Smooth muscle cell (in vitro differentiated cells): ENCODE results near the gene PAIP2. TPM values are rescaled to one million over a fixed set of nuclear protein-coding genes. Genes with fewer than 3 reads are reported as not detected.

ENCODE experiments used
- DNase-seq: peaks from one replicate; lab custom pipeline; 2025; ENCODE audit not compliant: unreplicated experiment; lab: John Stamatoyannopoulos, UW
- H2AFZ ChIP-seq: fragments of 200-600 bp; sonication (generic); 2 replicates; pipeline ENCODE4 v1.6.0; 2016; ENCODE audit warnings: antibody characterized with exemption, low read depth, mild to moderate bottlenecking
- H3F3A ChIP-seq: fragments of 200-600 bp; sonication (generic); 2 replicates; pipeline ENCODE4 v1.6.0; 2017; ENCODE audit warnings: antibody characterized with exemption, low read depth
- H3K27ac ChIP-seq: fragments of 200-600 bp; sonication (generic); 2 replicates; pipeline ENCODE4 v1.5.1; 2016; ENCODE audit warnings: low read depth, mild to moderate bottlenecking
- H3K27me3 ChIP-seq: fragments of 200-600 bp; sonication (generic); 2 replicates; pipeline ENCODE4 v1.6.1; 2016; ENCODE audit warnings: low read depth, mild to moderate bottlenecking
- H3K36me3 ChIP-seq: fragments of 200-600 bp; sonication (generic); 2 replicates; pipeline ENCODE4 v1.5.1; 2016; ENCODE audit warnings: low read depth
- H3K4me1 ChIP-seq: fragments of 200-600 bp; sonication (generic); 2 replicates; pipeline ENCODE4 v1.5.1; 2016; ENCODE audit warnings: low read depth
- H3K4me2 ChIP-seq: fragments of 200-600 bp; sonication (generic); 2 replicates; pipeline ENCODE4 v1.6.0; 2016; ENCODE audit warnings: mild to moderate bottlenecking
- H3K4me3 ChIP-seq: fragments of 200-600 bp; sonication (generic); 2 replicates; pipeline ENCODE4 v1.5.1; 2016; ENCODE audit warnings: mild to moderate bottlenecking
- H3K79me2 ChIP-seq: fragments of 200-600 bp; sonication (generic); 2 replicates; pipeline ENCODE4 v1.6.0; 2016; ENCODE audit warnings: low read depth, mild to moderate bottlenecking
- H3K9ac ChIP-seq: fragments of 200-600 bp; sonication (generic); 2 replicates; pipeline ENCODE4 v1.6.0; 2016; ENCODE audit warnings: low read depth
- H3K9me3 ChIP-seq: fragments of 200-600 bp; sonication (generic); replicated peaks from 2 replicates; pipeline ENCODE4 v1.5.1; 2016; ENCODE audit warnings: low read depth
- H4K20me1 ChIP-seq: fragments of 200-600 bp; sonication (generic); 2 replicates; pipeline ENCODE4 v1.6.0; 2016; ENCODE audit warnings: low read depth
- WGBS: methylation state at CpG from one replicate; pipeline ENCODE4 v1.1.7; 2016; ENCODE audit warnings: low lambda C conversion rate; 5-methylcytosine and 5-hydroxymethylcytosine counted together
- polyA plus RNA-seq: library from polyadenylated mRNA; unstranded; fragments of >200 nt; fragmentation: Nextera tagmentation; extraction: Ambion mirVana; gene quantifications from 2 replicates; pipeline ENCODE4 v1.2.1, GENCODE V29; 2016
- total RNA-seq: library from RNA; depleted of rRNA; stranded (reverse); fragments of >200 nt; gene quantifications from 2 replicates; pipeline ENCODE4 v1.2.3, GENCODE V29; 2014
- TF ChIP-seq, protein P1 (sequence below): fragments of 200-600 bp; sonication (generic); IDR thresholded peaks from 2 replicates; pipeline ENCODE4 v1.5.1; 2017; ENCODE audit warnings: borderline replicate concordance, mild to moderate bottlenecking, antibody characterized with exemption; ENCODE audit not compliant: insufficient read depth, poor library complexity, severe bottlenecking

Gene PAIP2
- total and polyA plus RNA-seq, 2 experiments from 2014 or later = 98.1 to 123 TPM

GRCh38 chr5:139301808-139302499 is 39.7 kb upstream of the PAIP2 start:
- peak overlapping the region; percentile 45 for H3K27ac ChIP-seq
- H2AFZ ChIP-seq = no peak overlapping the region
- no peaks in the 10 kb centered on the region for H3K9me3 ChIP-seq
- H3K27me3 ChIP-seq = no peaks in the 10 kb centered on the region
- 61% methylated on average over 7 of the region's 7 CpGs for WGBS
- TF ChIP-seq, protein P1, sequence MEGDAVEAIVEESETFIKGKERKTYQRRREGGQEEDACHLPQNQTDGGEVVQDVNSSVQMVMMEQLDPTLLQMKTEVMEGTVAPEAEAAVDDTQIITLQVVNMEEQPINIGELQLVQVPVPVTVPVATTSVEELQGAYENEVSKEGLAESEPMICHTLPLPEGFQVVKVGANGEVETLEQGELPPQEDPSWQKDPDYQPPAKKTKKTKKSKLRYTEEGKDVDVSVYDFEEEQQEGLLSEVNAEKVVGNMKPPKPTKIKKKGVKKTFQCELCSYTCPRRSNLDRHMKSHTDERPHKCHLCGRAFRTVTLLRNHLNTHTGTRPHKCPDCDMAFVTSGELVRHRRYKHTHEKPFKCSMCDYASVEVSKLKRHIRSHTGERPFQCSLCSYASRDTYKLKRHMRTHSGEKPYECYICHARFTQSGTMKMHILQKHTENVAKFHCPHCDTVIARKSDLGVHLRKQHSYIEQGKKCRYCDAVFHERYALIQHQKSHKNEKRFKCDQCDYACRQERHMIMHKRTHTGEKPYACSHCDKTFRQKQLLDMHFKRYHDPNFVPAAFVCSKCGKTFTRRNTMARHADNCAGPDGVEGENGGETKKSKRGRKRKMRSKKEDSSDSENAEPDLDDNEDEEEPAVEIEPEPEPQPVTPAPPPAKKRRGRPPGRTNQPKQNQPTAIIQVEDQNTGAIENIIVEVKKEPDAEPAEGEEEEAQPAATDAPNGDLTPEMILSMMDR = no peak
- no peak overlapping the region for H3K4me3 ChIP-seq
- H3F3A ChIP-seq = no peaks in the 10 kb centered on the region
- H3K79me2 ChIP-seq = peaks cover 100% of the 10 kb centered on the region
- H3K9ac ChIP-seq = no peak overlapping the region
- DNase-seq = no peak
- H3K36me3 ChIP-seq = no peaks in the 10 kb centered on the region
- H3K4me1 ChIP-seq = peaks cover 25% of the 10 kb centered on the region
- H4K20me1 ChIP-seq = peaks cover 100% of the 10 kb centered on the region
- no peak overlapping the region for H3K4me2 ChIP-seq

GRCh38 chr5:139304391-139305324 is 37.0 kb upstream of the PAIP2 start:
- peaks cover 100% of the 10 kb centered on the region for H4K20me1 ChIP-seq
- TF ChIP-seq, protein P1 = no peak
- no peak overlapping the region for H3K4me3 ChIP-seq
- DNase-seq = no peak
- H3K36me3 ChIP-seq = no peaks in the 10 kb centered on the region
- no peaks in the 10 kb centered on the region for H3K9me3 ChIP-seq
- peak overlapping the region; percentile 49 for H3K27ac ChIP-seq
- WGBS = 70% methylated on average over 3 of the region's 3 CpGs
- peaks cover 100% of the 10 kb centered on the region for H3K79me2 ChIP-seq
- H3K27me3 ChIP-seq = no peaks in the 10 kb centered on the region
- peaks cover 1% of the 10 kb centered on the region for H3F3A ChIP-seq
- H3K4me1 ChIP-seq = peaks cover 35% of the 10 kb centered on the region
- no peak overlapping the region for H3K9ac ChIP-seq
- H3K4me2 ChIP-seq = peak overlapping the region; percentile 14
- no peak overlapping the region for H2AFZ ChIP-seq

DNA sequence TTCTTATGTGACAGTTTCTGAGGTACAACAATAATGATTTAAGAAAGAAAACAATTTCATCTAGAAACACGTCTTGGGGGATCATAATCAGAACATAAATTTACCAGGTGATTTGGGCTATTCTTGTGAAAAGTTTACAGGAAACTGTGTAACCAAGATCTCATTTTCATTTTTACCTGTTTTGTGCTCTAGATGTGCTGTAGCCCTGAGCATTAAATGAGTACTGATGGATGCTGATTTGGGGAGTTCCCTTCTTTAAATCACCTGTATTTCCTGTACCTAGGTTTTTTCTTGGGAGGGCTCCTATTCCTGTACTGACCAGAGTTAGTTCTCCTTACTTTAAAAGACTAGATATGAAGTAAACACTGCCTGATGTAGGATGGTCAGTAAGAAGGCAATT is 35.5 kb upstream of the PAIP2 start:
- Histone ChIP-seq H3K79me2 (peaks cover 100% of the 10 kb centered on the region), H3K4me2 (no peak overlapping the region), H4K20me1 (peaks cover 100% of the 10 kb centered on the region), H2AFZ (no peak overlapping the region), H3K4me3 (no peak overlapping the region), H3F3A (peaks cover 7% of the 10 kb centered on the region), H3K4me1 (peaks cover 47% of the 10 kb centered on the region), H3K27ac (peak overlapping the region; percentile 49), H3K9ac (no peak overlapping the region), H3K27me3 (no peaks in the 10 kb centered on the region), H3K9me3 (no peaks in the 10 kb centered on the region), H3K36me3 (no peaks in the 10 kb centered on the region)
- WGBS = 100% methylated on average over 1 of the region's 1 CpG
- TF ChIP-seq, protein P1 = no peak
- DNase-seq = no peak
